Hepatocyte (in vitro differentiated cells): ENCODE data around the gene RALGPS2.

Experiments
- CTCF ChIP-seq: fragments of 200-600 bp; sonication (generic); IDR thresholded peaks from 2 replicates; pipeline ENCODE4 v1.5.1; 2016; ENCODE audit warnings: antibody characterized with exemption, mild to moderate bottlenecking; ENCODE audit not compliant: poor library complexity
- EZH2 ChIP-seq: fragments of 200-600 bp; sonication (generic); IDR thresholded peaks from 2 replicates; pipeline ENCODE4 v1.6.1; 2016; ENCODE audit warnings: antibody characterized with exemption, mild to moderate bottlenecking, borderline replicate concordance

GRCh38 chr1:178946416-178946815 is 221.4 kb downstream of the RALGPS2 start:
- TF ChIP-seq CTCF (no peak), EZH2 (no peak)
